GM21737 (cell line): ENCODE results near the gene KLHL6.

Experiments
- ATAC-seq: cut with Tn5 transposase; IDR thresholded peaks from one replicate; pipeline ENCODE4 v1.9.1; 2021; ENCODE audit warnings: mild to moderate bottlenecking, moderate library complexity; ENCODE audit not compliant: unreplicated experiment

KLHL6 gene

DNA sequence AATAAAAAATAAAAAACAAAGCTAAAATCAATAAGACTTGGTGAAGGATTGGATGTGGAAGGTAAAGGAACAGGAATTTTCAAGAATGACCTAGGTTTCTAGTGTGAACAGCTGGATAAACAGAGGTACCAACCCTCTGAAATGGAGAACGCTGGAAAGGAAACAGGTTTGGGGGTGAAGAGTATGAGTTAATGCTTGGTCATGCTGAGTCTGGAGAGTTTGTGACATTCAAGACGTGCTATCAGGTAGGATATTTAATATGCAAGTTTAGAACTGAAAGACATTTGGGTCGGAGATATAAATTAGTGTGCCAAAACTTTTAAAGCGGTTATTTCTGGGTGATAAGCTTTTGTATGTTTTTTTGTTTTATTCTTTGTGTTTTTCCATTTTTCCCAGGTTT is 11.4 kb upstream of the KLHL6 start:
- ATAC-seq: no peak

DNA sequence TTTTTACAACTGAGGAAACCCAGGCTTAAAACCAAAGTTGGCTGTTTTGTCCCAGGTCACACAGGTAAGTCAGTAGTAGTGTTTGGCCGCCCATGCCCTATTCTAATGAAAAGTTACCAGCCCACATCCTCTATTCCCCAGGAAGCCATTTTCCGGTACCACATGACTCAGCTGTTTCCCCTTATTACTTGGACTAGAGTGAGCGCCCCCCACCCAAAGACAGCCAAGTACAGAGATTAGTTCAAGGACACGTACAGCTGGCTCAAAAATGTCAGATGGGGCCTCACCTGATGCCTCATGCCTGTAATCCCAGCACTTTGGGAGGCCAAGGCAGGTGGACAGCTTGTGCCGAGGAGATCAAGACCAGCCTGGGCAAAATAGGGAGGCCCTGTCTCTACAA is 8.5 kb upstream of the KLHL6 start:
- no peak for ATAC-seq

GRCh38 chr3:183563536-183563874 is 8.0 kb upstream of the KLHL6 start:
- no peak for ATAC-seq

GRCh38 chr3:183560607-183561006 is 5.1 kb upstream of the KLHL6 start:
- ATAC-seq: no peak

DNA sequence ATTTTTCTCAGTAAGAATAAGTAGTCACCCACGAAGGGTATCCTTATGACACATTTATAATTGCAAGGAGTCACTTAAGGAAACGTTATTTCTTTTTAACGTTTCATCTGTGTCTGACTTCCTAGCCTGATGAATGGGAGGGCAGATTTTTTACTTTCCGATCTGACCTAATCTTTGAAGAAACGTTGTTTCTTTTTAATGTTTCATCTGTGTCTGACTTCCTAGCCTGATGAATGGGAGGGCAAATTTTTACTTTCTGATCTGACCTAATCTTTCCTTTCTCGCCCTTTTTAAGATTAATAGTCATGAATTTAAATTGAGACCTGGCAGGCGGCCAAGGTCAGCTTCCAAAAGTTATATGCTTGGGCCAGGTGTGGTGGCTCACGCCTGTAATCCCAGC is 3.0 kb upstream of the KLHL6 start:
- ATAC-seq: no peak

DNA sequence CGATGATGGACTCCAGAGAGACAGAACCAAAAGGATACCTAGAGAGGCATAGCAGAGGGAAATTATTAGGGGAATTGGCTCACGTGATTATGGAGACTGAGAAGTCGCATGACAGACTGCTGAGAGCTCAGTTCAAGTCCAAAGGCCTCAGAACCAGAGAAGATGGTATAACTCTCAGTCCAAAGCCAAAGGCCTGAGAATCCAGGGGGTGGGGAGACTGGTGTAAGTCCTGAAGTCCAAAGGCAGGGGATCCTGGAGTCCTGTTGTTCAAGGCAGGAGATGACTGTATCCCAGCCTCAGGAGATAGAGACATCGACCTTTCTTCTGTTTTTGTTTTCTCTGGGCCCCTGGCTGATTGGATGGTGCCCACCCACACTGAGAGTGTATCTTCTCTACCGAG is 1.2 kb upstream of the KLHL6 start:
- no peak for ATAC-seq

DNA sequence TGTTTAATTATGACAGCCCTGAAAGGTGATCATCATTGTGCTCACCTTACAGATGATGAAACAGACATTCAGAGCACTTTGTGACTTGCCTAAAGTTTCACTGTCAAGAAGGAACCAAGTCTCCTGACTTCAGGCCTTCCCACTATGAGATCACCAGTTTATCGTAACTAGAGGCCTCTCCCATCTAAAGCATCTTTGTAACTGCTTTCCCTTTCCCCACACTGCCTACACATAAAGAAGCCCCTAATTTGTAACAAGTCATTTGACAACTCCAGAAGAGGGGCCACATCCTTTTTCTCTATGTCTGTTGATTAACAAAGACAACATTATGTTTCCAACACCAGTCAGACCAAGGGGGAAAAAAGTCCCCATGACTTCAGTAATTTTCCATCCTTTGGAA is 1.1 kb downstream of the KLHL6 start:
- no peak for ATAC-seq

- ATAC-seq: no peak
Measured at GRCh38 chr3:183553334-183554026, 2.0 kb downstream of the KLHL6 start.

GRCh38 chr3:183551930-183552329 is 3.6 kb downstream of the KLHL6 start:
- no peak for ATAC-seq

- ATAC-seq: no peak
Measured at GRCh38 chr3:183548262-183548769, 7.2 kb downstream of the KLHL6 start.

- ATAC-seq: no peak
Measured at GRCh38 chr3:183546625-183547024, 8.9 kb downstream of the KLHL6 start.

GRCh38 chr3:183545708-183546107 is 9.8 kb downstream of the KLHL6 start:
- ATAC-seq: no peak

GRCh38 chr3:183542355-183542754 is 13.2 kb downstream of the KLHL6 start:
- ATAC-seq: no peak

GRCh38 chr3:183541738-183542137 is 13.8 kb downstream of the KLHL6 start:
- no peak for ATAC-seq

DNA sequence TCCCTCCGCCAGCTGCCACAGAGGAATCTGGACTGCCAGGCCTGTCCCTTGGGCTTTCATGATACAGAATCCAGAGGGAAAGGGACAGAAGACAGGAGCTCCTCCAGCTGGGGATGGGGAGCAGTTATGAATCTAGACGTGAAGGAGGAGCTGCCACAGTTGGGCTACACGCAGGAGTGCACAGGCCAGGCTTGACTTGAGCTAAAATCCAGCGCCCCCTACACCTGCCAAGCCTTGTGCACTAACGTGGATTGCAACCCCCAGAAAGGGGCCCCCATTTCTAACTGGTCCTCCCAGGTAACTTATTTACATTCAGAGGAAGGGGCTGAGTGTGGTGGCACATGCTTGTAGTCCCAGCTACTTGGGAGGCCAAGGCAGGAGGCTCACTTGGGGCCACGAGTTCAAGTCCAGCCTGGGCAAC is 14.3 kb downstream of the KLHL6 start:
- no peak for ATAC-seq

DNA sequence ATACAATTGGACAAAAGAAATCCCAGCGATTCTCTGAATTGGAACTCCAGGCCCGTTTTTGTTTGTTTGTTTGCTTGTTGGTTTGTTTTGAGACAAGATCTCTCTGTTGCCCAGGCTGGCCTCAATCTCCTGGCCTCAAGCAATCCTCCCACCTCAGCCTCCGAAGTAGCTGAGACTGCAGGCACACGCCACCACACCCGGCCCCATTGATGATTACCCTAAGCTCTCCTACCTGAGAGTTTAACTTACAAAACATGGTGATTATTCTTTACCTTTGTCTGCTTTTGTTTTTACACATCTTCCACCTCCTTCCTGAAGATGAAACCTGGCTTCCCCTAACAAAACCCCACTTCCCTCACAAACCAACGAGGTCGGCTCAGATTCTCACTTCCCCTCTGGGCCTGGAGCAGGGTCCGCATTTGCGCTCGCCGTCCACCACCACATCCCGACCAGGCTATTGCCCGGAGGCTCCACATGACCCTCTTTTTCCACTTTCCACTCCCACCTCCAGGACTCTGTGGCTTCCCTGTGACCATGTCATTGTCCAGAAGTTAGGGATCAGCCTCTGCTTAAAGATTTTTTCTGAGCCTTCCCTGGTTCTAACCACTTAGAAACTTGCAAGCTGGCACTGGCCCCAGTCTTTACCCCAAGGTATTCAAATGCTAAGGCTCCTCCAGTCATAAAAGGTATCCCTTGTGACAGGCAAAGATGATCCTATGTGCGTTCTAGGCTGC is 14.8 kb downstream of the KLHL6 start:
- no peak for ATAC-seq

- ATAC-seq: no peak
Measured at GRCh38 chr3:183539811-183540210, 15.7 kb downstream of the KLHL6 start.

GRCh38 chr3:183538486-183538885 is 17.0 kb downstream of the KLHL6 start:
- no peak for ATAC-seq

DNA sequence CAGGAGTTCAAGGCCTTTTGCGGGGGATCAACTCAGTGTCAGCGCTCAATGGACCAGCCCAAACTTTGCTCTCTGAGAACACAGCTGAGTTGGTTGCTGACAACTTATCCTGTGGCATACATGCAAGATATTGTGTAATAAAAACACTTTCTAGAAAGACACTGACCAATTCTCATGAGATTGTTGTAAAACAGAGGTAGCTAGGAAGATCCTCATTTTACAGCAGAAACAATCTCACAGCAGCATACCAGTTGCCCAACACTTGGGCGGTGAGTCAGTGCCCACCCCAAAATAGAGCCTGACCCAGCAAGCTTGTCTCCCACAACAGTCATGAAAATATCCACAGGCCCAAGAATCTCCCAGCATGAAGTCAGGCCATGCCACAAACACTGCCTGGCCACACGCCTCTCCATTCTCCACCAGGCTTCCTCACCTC is 18.2 kb downstream of the KLHL6 start:
- no peak for ATAC-seq

- peak; percentile 59 for ATAC-seq
Measured at GRCh38 chr3:183536238-183536880, 19.1 kb downstream of the KLHL6 start.

- ATAC-seq: no peak
Measured at GRCh38 chr3:183534249-183534648, 21.3 kb downstream of the KLHL6 start.
